Progenitor cell of endocrine pancreas (in vitro differentiated cells): ENCODE measurements around the gene RPS18. TPM values are rescaled to one million over a fixed set of nuclear protein-coding genes. Genes with fewer than 3 reads are reported as not detected.

Experiments used
- DNase-seq: peaks from one replicate; pipeline ENCODE4 v3.0.0; 2021; ENCODE audit warnings: low spot score; ENCODE audit not compliant: unreplicated experiment
- H3K27ac Mint-ChIP-seq: 2 replicates; pipeline ENCODE4 v1.8.0; 2021; ENCODE audit warnings: mild to moderate bottlenecking, moderate library complexity, mixed read lengths
- H3K27me3 Mint-ChIP-seq: 2 replicates; pipeline ENCODE4 v1.8.0; 2021; ENCODE audit warnings: mixed read lengths
- H3K36me3 Mint-ChIP-seq: 2 replicates; pipeline ENCODE4 v1.8.0; 2022; ENCODE audit warnings: mixed read lengths; ENCODE audit not compliant: insufficient read depth
- H3K4me1 Mint-ChIP-seq: 2 replicates; pipeline ENCODE4 v1.8.0; 2021; ENCODE audit warnings: low read depth, mixed read lengths
- H3K4me3 Mint-ChIP-seq: 2 replicates; pipeline ENCODE4 v1.8.0; 2021; ENCODE audit warnings: low read depth, mild to moderate bottlenecking, moderate library complexity, mixed read lengths
- H3K9me3 Mint-ChIP-seq: 2 replicates; pipeline ENCODE4 v1.8.0; 2021; ENCODE audit warnings: low read depth, mixed read lengths
- CTCF ChIP-seq: fragments of 200-600 bp; sonication (generic); IDR thresholded peaks from one replicate; pipeline ENCODE4 v1.5.0; 2021; ENCODE audit warnings: antibody characterized with exemption, mild to moderate bottlenecking; ENCODE audit not compliant: unreplicated experiment
- total RNA-seq: library from RNA; stranded (reverse); gene quantifications from 2 replicates; pipeline ENCODE4 v1.2.1, GENCODE V29; 2021

The RPS18 gene
- total RNA-seq, 1 donor from 2014 or later = 1,974 TPM

GRCh38 chr6:33318426-33319073 lies 46.7 kb downstream of the RPS18 start:
- Mint-ChIP-seq H3K27me3 (no peaks in the 10 kb centered on the region), H3K27ac (peak overlapping the region; percentile 98), H3K36me3 (peaks cover 26% of the 10 kb centered on the region), H3K4me3 (peak overlapping the region; percentile 97), H3K4me1 (peaks cover 41% of the 10 kb centered on the region), H3K9me3 (no peaks in the 10 kb centered on the region)
- no peak for TF ChIP-seq CTCF
- no peak for DNase-seq

GRCh38 chr6:33319939-33320314 lies 48.1 kb downstream of the RPS18 start:
- Mint-ChIP-seq H3K9me3 (no peaks in the 10 kb centered on the region), H3K4me3 (peak overlapping the region; percentile 64), H3K36me3 (peaks cover 26% of the 10 kb centered on the region), H3K27ac (peak overlapping the region; percentile 85), H3K4me1 (peaks cover 37% of the 10 kb centered on the region), H3K27me3 (no peaks in the 10 kb centered on the region)
- no peak for TF ChIP-seq CTCF
- no peak for DNase-seq

- Mint-ChIP-seq H3K27me3 (no peaks in the 10 kb centered on the region), H3K4me1 (peaks cover 36% of the 10 kb centered on the region), H3K27ac (peak overlapping the region; percentile 85), H3K9me3 (no peaks in the 10 kb centered on the region), H3K36me3 (peaks cover 26% of the 10 kb centered on the region), H3K4me3 (peak overlapping the region; percentile 64)
- DNase-seq = no peak
- no peak for TF ChIP-seq CTCF
Observed at GRCh38 chr6:33320315-33321181, 48.7 kb downstream of the RPS18 start.

- no peak for DNase-seq
- Mint-ChIP-seq H3K4me3 (peak overlapping the region; percentile 64), H3K27ac (peak overlapping the region; percentile 87), H3K27me3 (no peaks in the 10 kb centered on the region), H3K36me3 (peaks cover 24% of the 10 kb centered on the region), H3K4me1 (peaks cover 36% of the 10 kb centered on the region), H3K9me3 (no peaks in the 10 kb centered on the region)
- no peak for TF ChIP-seq CTCF
Observed at GRCh38 chr6:33321227-33321626, 49.4 kb downstream of the RPS18 start.

GRCh38 chr6:33323623-33323948 lies 51.7 kb downstream of the RPS18 start:
- Mint-ChIP-seq H3K27me3 (no peaks in the 10 kb centered on the region), H3K4me3 (peak overlapping the region; percentile 99), H3K27ac (peak overlapping the region; percentile 92), H3K4me1 (peaks cover 24% of the 10 kb centered on the region), H3K9me3 (no peaks in the 10 kb centered on the region), H3K36me3 (peaks cover 15% of the 10 kb centered on the region)
- TF ChIP-seq CTCF = no peak
- no peak for DNase-seq
